Activated T-cell treated with anti-CD3 and anti-CD28 coated beads for 1 hour (primary cell): Measurements from ENCODE around the gene HIPK2.

ENCODE experiments used
- DNase-seq: peaks from one replicate; pipeline ENCODE4 v3.0.0-alpha.2; 2020; ENCODE audit warnings: low read depth

Gene HIPK2

DNA sequence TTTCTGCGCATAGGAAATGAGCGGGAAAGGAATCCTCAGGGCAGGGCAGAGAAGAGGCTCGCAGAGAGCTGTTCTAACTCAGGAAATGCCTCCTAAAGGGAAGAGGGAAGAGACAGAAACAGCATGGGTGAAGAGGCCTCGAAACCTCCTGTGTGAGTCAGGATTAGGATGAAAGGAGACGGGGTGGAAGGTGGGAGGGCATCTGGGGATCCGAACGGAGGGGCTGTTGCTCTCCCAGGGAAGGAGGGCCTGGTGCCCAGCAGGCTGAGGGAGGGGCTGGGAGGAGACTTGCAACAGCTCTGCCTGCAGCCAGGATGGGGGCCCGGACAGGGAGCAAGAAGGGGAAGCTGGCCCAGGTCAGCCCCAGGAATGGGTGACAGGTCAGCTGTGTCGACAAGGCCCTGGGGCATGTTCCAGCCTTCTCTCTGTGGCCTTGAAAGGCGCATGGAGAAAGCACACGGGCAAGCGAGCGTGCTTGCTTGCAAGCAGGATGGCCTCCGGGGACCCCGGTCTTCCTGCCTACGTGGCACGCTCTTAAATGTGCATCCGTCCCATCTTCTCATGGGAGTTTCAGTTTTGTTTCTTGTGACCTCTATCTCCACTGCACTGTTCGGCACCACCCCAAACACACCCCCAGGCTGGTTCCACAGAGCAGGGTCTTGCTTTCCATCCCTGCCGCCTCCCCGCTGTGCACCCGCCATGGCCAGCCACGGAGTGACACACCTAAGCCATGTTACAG is 63.5 kb downstream of the HIPK2 start:
- no peak for DNase-seq

DNA sequence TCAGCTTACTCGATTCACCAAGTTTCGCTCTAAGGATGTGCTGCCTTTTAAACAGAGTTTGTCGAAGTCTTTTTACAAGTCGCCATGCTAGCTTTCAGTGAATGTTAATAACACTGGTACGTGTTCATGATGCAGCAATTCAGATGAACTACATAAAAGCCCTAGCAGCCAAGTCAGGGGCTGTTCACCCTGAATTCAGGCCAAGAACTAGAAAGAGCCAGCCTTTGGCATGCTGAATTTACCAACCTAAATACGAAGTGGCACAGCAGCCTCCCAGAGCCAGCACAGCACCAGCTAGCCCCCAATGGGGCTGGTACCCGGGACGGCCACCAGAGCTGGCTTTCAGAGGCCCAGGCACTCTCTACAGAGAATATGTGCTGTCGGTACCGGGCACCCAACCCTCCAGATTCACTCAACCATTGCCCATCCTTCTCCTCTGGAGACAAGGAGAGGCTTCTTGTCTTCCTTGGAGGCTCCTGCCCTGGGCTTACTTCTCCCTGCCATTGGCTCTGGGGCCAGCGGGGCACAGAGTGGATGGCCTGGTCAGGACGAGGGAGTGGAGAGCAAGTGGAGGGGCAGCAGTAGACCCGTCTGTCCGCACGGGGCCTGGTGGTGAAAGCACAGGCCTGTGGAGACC is 64.2 kb downstream of the HIPK2 start:
- no peak for DNase-seq

DNA sequence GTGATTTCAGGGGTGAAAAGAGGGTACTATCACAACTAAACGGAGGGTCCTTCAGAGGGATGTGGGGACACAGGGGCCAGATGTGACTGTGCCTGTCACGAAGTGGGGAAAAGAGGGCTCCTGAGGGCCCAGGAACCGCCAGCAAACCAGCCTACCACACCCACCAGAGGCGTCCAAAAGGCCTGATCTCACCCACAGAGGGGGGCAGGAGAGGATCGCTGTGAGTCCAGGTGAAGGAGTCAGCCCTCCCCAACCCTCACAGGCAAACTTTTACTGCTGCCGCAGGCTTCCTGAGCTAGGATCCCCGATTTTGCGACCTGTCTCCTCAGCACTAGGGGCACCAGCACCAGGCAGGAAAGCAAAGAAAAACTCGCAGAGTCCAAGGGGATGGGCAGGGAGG is 64.7 kb downstream of the HIPK2 start:
- DNase-seq = no peak

DNA sequence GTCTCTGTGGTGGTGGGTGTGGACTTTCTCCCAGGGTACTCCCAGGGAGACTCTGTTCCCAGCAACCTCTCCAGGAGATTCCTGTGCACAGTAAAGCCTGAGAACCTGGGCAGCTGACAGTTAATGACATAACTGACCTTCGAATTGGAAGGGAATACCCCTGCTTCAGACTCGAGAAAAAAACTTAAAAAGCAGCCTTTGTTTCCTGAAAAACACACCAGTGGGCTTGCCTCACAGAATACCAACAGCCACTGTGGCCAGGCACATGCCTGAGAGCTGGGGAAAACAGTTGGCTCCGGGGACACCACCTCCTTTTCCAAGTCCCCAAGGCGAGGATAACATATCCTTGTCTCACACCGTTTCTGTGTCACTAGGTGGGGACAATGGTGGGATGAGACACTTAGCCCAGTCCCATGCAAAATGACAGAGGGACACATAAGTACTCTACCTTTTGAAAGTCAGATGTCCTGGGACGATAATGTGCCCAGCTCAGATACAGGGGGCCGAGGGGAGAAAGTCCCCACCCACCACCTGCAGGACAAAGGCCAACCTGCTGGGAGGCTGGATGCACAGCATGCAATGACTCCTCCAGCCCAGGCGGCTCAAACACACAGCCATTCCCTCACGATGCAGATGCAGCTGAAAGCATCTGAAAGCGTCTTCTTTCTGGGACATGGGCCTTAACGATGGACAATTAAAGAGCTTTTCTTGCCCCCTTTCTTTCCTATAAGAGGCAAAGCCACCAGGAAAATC is 65.6 kb downstream of the HIPK2 start:
- no peak for DNase-seq

DNA sequence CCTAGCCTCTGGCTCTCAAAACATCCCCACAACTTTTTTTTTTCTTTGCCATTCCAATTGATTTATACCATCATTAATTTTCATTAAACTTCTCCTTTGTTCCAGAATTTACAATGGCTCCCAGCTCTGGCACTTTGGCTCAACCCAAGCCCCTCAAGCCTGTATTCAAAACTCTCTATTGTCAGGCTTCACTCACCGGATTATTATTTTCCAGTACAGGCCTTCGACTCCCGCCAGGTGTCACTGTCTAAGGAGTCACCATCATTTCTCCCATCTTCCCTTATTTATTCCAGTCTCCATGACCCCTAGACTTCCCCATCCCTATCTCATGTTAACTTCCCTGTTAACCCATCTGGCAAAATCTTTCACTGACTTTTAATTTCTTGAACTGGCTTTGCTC is 67.8 kb downstream of the HIPK2 start:
- DNase-seq = no peak

DNA sequence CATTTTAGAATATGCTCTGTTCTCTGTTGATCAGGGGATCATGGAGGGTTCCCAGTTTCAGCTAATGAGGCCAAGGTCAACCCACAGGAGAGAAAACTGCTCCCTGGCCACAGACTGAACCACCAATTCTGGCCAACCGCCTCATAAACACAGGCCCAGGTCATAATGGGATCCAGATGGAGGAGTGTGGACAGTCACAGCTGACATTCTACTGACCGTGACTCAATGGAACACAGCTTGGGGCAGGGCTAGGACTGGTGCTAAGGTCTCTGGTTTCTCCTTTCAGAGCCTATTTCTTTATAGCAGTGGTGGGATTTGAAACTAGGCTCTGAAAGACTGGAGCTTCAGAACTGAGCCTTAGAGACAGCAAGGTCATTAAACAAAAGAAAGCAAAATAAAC is 68.3 kb downstream of the HIPK2 start:
- DNase-seq = no peak

DNA sequence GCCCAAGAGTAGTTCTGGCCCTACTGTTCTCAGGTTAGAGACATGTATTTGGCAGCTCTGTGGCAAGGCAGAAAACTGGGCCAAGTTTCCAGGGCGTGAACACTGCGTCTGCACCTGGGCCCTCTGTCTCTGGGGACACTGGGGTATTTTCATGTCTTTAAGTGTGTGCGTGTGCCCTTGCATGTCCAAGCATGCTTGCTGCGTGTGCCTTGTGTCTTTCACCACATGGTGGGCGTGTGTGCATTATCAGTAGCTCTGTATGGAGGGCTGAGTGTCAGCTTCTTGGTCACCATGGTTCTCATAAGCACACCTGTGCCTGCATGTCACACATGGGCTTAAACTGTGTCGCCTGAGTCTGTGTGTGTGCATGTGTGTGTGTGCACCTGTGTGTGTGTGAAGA is 69.3 kb downstream of the HIPK2 start:
- no peak for DNase-seq

DNA sequence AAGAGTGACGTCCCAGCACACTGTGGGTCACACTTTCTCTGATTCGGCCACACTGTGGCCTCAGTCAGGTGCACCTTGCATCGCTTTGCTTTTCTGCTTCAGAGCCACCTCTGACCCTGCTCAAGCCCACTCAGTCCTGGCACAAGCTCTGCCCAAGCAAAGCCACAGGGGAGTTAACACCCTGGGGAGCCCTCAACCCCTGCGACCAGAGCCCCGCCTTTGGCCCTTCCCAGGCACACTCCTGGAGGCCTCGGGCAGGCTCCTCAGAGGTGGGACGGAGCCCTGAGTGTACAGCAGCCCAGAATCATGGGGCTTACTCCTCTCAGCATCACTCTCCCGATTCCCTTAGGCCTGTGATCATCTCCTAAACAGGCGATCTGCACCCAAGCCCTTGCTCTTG is 71.0 kb downstream of the HIPK2 start:
- DNase-seq = no peak

DNA sequence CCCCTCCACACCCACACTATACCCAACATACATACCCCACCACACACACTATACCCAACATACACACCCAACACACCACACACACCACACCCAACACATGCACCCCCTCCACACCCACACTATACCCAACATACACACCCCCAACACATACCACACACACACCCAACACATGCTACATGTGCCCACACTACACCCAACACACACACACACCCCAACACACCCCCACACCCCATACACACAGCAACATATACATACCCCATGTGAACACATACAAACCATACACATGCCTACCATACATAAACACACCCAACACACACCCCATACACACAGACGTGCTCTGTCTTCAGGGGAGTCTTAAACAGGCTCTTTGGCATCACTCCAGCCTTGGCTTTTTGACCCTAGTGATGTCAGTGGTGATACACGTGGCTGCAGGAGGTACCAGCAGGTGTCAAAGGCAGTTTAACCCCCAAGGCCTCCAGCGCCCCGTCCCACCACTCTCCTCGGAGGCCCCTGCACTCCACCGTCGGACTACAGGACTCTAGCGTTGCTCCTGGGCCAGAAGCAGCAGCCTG is 73.4 kb downstream of the HIPK2 start:
- DNase-seq = no peak

DNA sequence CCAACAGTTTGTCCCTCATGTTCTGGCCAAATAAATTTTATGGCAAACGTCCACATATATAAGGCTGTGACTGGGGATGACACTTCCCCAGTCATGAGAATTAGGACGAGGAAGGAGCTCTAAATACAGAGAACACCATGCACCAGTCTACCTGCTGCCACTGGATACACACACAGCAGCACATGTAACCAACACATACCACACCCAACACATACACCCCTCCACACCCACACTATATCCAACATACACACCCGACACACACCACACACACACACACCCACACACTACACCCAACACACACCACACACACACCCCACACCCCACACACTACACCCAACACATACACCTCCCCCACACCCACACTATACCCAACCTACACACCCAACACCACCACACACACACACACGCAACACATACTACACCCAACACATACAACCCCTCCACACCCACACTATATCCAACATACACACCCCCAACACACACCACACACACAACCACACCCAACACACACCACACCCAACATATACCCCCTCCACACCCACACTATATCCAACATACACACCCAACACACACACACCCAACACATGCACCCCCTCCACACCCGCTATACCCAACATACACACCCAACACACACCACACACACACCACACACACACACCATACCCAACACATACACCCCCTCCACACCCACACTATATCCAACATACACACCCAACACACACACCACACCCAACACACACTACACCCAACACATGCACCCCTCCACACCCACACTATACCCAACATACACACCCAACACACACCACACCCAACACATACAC is 74.1 kb downstream of the HIPK2 start:
- no peak for DNase-seq

DNA sequence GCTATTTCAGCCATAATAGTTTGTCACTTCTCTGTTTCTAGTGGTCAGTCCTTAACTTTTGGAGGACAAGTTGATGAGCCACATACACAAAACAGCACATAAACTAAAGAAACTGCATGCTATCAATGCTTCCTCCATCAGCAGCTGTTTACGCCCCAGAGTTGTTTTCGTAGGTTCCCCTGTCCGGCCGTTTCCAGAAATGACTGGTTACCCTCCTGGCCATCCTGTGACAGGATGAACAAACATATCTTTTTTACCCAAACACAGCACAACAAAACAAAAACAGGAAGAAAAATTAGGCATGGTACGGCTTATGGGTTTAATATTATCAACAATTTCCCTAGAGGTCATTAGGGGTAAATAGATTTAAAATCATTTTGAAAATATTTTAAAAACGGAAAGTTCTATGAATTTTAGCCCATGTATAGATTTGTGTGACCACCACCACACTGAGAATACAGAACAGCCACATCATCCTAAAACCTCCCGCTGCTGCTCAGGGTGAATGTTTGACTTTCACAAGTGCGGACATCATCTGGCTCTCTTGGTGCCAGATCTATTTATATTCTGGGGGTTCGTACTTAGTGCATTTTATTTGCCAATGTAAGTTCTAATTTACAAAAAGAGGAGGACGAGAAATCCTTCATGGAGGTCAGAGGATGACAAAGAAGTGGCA is 74.8 kb downstream of the HIPK2 start:
- DNase-seq = no peak

DNA sequence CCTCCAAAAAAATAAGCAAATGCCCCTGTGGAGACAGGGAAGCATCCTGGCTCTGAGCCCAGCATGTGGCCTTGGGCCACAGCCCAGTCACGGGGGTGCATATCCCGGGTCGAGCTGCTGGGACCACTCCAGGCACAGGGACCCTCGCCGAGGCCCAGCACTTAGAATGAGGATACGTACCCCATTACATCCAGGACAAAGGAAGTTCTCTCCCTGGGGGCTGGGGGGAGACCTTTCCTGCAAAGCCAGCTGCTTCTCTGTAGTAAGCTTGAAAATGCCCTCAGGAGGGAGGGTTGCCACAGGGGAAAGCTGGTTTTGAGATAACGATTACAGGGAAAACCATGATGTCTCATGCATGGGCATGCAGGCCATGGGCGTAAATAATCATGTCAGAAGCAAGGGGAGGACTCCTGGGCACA is 75.5 kb downstream of the HIPK2 start:
- DNase-seq = no peak

DNA sequence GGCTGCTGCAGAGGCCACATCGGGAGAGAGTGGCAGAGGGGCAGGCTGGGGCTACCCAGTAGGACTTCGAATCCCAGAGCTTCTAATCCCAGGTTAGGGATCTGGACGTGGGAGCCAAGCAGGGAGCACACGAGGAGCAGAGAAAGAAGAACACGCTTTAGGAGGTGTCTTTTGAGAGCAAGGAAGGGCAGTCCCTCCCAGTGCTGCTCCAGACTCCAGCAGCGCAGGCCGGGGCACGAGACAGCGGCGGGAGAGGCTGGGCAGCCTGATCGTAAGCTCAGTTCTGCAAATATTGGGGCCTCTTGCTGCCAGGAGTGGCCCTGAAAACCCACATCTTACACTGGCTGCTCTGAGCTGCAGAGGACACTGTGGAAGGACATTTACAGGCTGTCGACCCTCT is 75.9 kb downstream of the HIPK2 start:
- no peak for DNase-seq

DNA sequence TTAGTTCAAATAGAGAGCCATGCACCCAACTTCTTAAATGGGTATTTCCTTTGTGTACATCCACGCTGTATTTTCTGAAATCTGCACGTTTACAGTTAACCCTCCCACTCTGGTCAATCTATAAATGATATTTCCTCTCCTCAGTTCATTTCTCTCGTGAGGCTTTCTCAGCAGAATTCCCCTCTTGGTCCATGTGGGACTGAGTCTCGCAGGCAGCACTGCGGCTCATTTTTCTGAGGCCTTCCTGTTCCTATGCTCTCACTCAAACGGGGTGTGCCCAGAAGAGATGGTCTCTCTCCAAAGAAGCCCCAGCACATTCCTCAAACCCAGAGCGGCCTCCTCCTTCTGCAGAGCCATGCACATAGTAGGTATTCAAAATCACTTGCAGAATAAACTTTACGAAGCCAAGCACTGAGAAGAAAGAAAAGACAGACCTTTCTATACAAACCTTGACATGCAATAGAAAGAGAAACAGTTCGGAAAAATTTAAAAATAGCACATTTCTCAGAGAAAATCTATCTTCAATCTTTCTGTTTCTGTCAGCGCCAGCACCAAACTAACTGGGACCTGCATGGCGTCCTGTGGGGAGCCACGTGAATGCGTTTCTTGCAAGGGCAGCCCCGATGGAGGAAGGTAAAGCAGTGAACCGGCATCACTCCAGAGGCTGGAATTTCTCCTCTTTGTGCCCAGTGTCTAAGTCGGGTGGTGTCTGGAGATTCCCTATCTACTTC is 77.1 kb downstream of the HIPK2 start:
- DNase-seq = no peak

DNA sequence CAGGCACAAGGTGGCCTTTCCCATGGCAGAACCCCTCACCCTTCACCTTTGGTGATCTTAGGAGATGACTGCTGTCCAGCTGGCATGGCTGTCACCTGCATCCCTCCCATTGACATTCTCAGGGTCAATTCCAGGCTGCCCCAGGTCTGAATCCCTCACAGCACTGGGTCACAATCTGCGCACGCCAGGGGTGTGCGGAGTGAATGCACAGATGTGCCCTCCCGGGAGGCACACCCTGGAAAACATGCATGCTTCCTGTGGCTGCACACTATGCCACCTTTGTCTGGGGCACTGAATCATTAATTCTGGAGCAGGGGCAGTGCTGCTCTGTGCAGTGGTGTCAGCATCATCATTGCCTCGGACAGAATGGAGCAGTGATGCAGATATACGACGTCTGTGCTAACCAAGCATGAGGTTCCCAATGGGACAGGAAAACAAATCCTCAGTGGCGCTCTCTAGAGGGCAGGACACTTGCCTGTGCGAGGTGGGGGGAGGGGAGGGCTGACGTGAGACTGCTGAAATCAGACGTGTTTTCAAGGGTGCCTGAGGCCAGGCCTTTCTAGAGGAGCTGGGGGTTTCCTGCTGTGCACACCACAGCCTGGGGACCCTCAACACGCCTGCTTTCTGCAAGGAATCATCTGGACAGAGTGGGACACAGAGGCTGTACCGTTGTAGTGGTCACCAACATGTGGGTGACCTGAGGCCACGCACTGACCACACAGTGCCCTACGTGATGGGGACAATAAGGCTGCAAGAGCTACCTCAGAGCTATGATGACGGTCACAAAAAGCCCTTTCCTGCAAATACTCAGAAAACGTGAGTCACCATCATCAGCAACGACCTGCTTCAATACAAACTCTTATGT is 77.9 kb downstream of the HIPK2 start:
- no peak for DNase-seq

DNA sequence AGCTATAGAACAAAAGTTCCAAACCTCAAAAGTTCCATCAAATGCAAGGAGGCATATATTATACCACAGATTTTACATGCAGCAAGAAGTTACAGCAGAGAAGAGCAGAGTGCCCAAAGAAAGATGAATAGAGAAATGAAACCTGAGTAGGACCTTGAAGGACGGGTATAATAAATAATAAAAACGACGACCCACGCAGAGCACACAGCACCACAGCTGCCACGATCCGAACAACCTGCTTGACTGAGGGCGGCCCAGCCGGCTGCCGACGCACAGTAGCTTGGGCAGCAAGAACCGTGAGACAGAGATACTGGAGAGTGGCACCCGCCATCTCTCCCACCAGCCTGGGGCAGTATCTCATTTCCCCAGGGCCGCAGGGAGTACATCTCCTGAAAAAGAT is 79.0 kb downstream of the HIPK2 start:
- DNase-seq = no peak

DNA sequence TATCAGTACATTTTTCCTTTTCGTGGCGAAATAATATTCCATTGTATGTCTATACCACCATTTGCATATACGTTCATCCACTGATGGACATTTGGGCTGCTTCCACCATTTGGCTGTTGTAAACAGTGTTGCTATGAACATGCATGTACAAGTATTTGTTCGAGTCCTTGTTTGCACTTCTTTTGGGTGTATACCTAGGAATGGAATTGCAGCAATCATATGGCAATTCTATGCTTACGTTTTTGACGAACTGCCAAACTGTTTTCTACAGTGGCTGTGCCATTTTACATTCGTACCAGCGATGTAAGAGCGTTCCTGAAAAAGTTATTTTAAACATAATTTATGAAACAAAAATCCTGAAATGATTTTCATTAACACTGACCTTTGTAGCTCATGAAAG is 79.5 kb downstream of the HIPK2 start:
- DNase-seq = no peak

DNA sequence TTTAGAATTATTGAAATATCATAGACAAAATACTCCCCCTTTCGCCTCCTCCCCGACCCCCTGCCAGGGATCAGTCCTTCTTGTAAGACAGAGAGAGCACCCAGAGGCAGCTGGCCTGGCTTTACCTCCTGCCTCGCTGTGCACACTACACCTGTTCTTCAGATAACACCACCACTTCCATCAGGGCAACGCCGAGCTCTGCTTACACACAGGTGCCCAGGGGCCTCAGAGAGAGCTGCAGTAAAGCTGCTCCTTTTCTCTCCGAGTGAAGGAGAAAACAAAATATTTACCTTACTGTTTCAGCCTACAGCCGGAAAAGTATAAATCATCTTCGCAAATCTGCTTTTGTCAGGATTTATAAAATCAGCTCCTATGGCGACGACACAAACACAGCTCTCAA is 80.7 kb downstream of the HIPK2 start:
- no peak for DNase-seq

DNA sequence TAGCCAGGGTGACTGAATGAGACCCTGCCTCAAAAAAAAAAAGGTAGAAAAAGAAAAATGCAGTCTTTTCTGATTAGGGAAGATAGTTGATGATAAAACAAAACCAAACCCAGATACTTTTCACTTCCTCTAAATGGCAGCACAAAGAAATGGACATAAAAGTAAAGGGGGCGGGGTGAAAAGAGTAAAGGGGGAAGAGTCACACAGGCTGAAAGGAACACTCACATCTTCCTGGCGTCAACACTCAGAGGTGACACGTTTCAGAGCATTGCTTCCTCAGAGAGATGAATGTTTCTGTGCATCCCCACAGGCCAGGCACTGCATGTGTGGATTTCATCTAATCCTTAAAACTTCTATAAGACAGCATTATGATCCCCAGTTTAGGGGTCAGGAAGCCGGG is 81.2 kb downstream of the HIPK2 start:
- no peak for DNase-seq

DNA sequence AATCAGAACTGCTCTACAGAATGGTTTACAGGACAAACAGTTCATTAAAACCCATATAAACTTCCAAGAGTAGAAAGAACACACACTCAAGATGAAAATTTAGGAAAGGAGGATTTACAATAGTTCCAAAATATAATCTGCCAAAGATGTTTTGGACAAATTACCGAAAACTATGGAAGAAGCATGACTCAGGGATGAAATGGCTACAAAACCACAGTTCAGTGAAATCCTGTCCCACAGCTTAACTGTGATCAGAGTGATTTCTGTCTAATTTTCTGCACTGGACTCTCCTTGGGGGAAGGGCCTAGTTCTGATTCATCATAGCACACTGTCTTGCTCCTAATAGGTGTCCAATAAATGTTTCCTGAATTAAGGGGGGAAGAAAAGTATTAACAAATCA is 82.2 kb downstream of the HIPK2 start:
- no peak for DNase-seq
